ENCODE data around the gene RNF38. TPM values are rescaled to one million over a fixed set of nuclear protein-coding genes. Genes with fewer than 3 reads are reported as not detected.

The RNF38 gene
- total and polyA plus RNA-seq, 9 of the 15 experiments (the other 6 are each of a cell fraction or from before 2014, with no cell fraction given), result 1.6 to 9.8 (median 4.5) TPM

DNA sequence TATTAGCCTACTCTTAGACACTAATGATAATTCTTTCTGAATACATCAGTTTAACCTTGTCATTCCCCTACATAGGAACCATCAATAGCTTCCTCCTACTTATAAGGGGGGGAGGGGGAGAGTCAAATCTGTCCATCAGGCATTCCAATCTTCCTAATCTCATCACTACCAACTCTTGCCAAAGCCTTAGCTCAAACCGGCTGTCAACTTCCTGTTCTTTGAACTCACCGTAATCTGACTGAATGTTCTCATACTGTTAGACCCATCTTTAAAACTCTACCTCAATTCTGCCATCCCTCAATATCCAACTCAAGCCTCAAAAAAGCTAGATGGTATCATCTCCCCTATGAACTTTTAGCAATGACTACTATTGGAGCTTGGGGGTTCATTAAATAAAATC is 41.9 kb upstream of the RNF38 start:
- Histone ChIP-seq H3K36me3 (ENCODE audit: control insufficient read depth, insufficient read depth, low read length) (no peaks in the 10 kb centered on the region), H3K27me3 (ENCODE audit: control insufficient read depth in 2 of 2, insufficient read depth in 2 of 2, low read length in 2 of 2) (no peaks in the 10 kb centered on the region), H3K9me1 (ENCODE audit: control insufficient read depth, insufficient read depth, low read length) (no peaks in the 10 kb centered on the region), H2AFZ (ENCODE audit: low read depth, low read length) (no peak overlapping the region), H3K9ac (ENCODE audit: insufficient read depth in 1 of 2, low read depth in 2 of 2, low read length in 2 of 2) (no peak overlapping the region), H3K4me2 (ENCODE audit: insufficient read depth, low read length) (no peak overlapping the region), H3K4me3 (no peak overlapping the region), H4K20me1 (replicated peaks; ENCODE audit: control insufficient read depth, insufficient read depth, low read length) (no peaks in the 10 kb centered on the region), H3K4me1 (replicated peaks in 1 of 2; ENCODE audit: control insufficient read depth in 2 of 2, insufficient read depth in 2 of 2, low read length in 2 of 2) (no peaks in the 10 kb centered on the region; a peak in 1 of 5 replicates), H3K9me3 (replicated peaks; ENCODE audit: control insufficient read depth, insufficient read depth, low read depth, low read length) (no peaks in the 10 kb centered on the region), H3K27ac (ENCODE audit: extremely low read depth, low read depth, low read length) (no peak overlapping the region), H3K79me2 (ENCODE audit: control insufficient read depth, insufficient read depth, low read length) (no peaks in the 10 kb centered on the region)
- no TSS peak for BruUV-seq (replicated peaks)
- CTCF ChIA-PET (ENCODE audit: low intra/inter-chr PET ratio), result no interaction called here
- DNase-seq (ENCODE audit: extremely low read depth in 1 of 4, low spot score in 3 of 4), result no peak
- no peak for FAIRE-seq
- in situ Hi-C loops (cut with MboI), result no loop called here
- no peak for TF ChIP-seq GATA2 (CRISPR knock-in tag; IDR thresholded peaks at IDR 0.05)
- TF ChIP-seq CCNT2 (IDR thresholded peaks at IDR 0.05; ENCODE audit: borderline replicate concordance, extremely low read depth, insufficient read length, low read depth, low read length), result no peak
- TF ChIP-seq, protein P1, sequence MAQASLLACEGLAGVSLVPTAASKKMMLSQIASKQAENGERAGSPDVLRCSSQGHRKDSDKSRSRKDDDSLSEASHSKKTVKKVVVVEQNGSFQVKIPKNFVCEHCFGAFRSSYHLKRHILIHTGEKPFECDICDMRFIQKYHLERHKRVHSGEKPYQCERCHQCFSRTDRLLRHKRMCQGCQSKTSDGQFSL (CRISPR knock-in tag; IDR thresholded peaks at IDR 0.05), result no peak
- TF ChIP-seq, protein P1 (tag; IDR thresholded peaks at IDR 0.05), result no peak
- TF ChIP-seq, protein P2, sequence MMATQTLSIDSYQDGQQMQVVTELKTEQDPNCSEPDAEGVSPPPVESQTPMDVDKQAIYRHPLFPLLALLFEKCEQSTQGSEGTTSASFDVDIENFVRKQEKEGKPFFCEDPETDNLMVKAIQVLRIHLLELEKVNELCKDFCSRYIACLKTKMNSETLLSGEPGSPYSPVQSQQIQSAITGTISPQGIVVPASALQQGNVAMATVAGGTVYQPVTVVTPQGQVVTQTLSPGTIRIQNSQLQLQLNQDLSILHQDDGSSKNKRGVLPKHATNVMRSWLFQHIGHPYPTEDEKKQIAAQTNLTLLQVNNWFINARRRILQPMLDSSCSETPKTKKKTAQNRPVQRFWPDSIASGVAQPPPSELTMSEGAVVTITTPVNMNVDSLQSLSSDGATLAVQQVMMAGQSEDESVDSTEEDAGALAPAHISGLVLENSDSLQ (IDR thresholded peaks at IDR 0.05), result peak; percentile 29; the same call in 1 of the 2 replicates
- TF ChIP-seq MEIS2 (IDR thresholded peaks at IDR 0.05; ENCODE audit: partially characterized antibody), result peak; percentile 4
- no peak for ATAC-seq
- intact Hi-C loops (cut with micrococcal nuclease), result no loop called here
- WGBS (ENCODE audit: insufficient coverage, low coverage, missing lambda C conversion rate), result 19% methylated on average over 2 of the region's 2 CpGs
- POLR2A ChIA-PET, result interaction anchor here (0.5 to 0.8 kb wide), 2 partner anchors 18 to 42 kb away, joined by 3 read pairs; partner anchors contain the start of gene RNF38

Measured in K562 (cell line).